Neural cell (in vitro differentiated cells): ENCODE measurements around the gene TANGO6.

Experiments used
- CTCF ChIP-seq: fragments of 450-650 bp; IDR thresholded peaks from 2 replicates; pipeline ENCODE4 v1.5.1; 2014; ENCODE audit warnings: antibody characterized with exemption, mild to moderate bottlenecking, moderate library complexity; ENCODE audit not compliant: poor library complexity, severe bottlenecking
- EP300 ChIP-seq: fragments of 450-650 bp; conservative IDR thresholded peaks from 2 replicates; pipeline ENCODE4 v1.6.1; 2014; ENCODE audit warnings: antibody characterized with exemption, mild to moderate bottlenecking, moderate library complexity; ENCODE audit not compliant: poor library complexity, severe bottlenecking
- EZH2 ChIP-seq: fragments of 200-600, 300-800 bp; shearing (Covaris generic), sonication (generic); IDR thresholded peaks from 2 replicates; pipeline ENCODE4 v1.6.1; 2014; ENCODE audit warnings: antibody characterized with exemption, low read length, borderline replicate concordance, mild to moderate bottlenecking; ENCODE audit not compliant: insufficient read depth, poor library complexity, severe bottlenecking
- POLR2AphosphoS5 ChIP-seq: IDR thresholded peaks from 2 replicates; pipeline ENCODE4 v1.6.1; 2012
- REST ChIP-seq: IDR thresholded peaks from 2 replicates; pipeline ENCODE4 v1.6.1; 2012; ENCODE audit warnings: borderline replicate concordance
- TAF1 ChIP-seq: IDR thresholded peaks from 2 replicates; pipeline ENCODE4 v1.6.1; 2012; ENCODE audit warnings: low read depth

- TF ChIP-seq REST (no peak), EP300 (no peak), CTCF (no peak), EZH2 (no peak), POLR2AphosphoS5 (no peak), TAF1 (no peak)
These were observed 141.1 kb downstream of the TANGO6 start for GRCh38 chr16:68984467-68984866.
